Kidney glomerular epithelial cell (primary cell): ENCODE measurements around the gene COX5A.
"Not testable (repeated sequence)": the region's sequence is repeated elsewhere in the genome, so short reads cannot be mapped to it uniquely, and the experiment has no call there.

Source experiments
- DNase-seq: peaks from one replicate; lab custom pipeline; 2025; lab: John Stamatoyannopoulos, UW

The COX5A gene

GRCh38 chr15:74901612-74902063 lies 36.2 kb downstream of the COX5A start:
- peak; percentile 34 for DNase-seq

- no peak for DNase-seq
These were observed 40.6 kb downstream of the COX5A start for GRCh38 chr15:74897300-74897701.

GRCh38 chr15:74896316-74896715 lies 41.6 kb downstream of the COX5A start:
- DNase-seq: no peak

- DNase-seq: no peak
These were observed 42.0 kb downstream of the COX5A start for GRCh38 chr15:74895830-74896229.

- not testable (repeated sequence) for DNase-seq
These were observed 43.5 kb downstream of the COX5A start for GRCh38 chr15:74894383-74894782.

- DNase-seq: no peak
These were observed 44.2 kb downstream of the COX5A start for GRCh38 chr15:74893627-74894026.

GRCh38 chr15:74892931-74893330 lies 44.9 kb downstream of the COX5A start:
- DNase-seq: no peak

GRCh38 chr15:74892313-74892712 lies 45.6 kb downstream of the COX5A start:
- DNase-seq: no peak

- DNase-seq: no peak
These were observed 46.4 kb downstream of the COX5A start for GRCh38 chr15:74891469-74891868.

- no peak for DNase-seq
These were observed 47.3 kb downstream of the COX5A start for GRCh38 chr15:74890665-74890960.

GRCh38 chr15:74889883-74890664 lies 47.8 kb downstream of the COX5A start, which contains the start of gene MPI:
Gene MPI (plus strand): TSS chr15:74890042. CDS start chr15:74890074, 32 bp downstream.
- peak; percentile 70 for DNase-seq

GRCh38 chr15:74889390-74889882 lies 48.4 kb downstream of the COX5A start:
- no peak for DNase-seq

GRCh38 chr15:74888716-74889115 lies 49.2 kb downstream of the COX5A start:
- DNase-seq: no peak

GRCh38 chr15:74887537-74888193 lies 50.2 kb downstream of the COX5A start:
- DNase-seq: not testable (repeated sequence)

- DNase-seq: no peak
These were observed 52.4 kb downstream of the COX5A start for GRCh38 chr15:74885461-74885860.

- no peak for DNase-seq
These were observed 53.2 kb downstream of the COX5A start for GRCh38 chr15:74884428-74885223.

- DNase-seq: no peak
These were observed 55.3 kb downstream of the COX5A start for GRCh38 chr15:74882528-74882927.

- no peak for DNase-seq
These were observed 59.6 kb downstream of the COX5A start for GRCh38 chr15:74878273-74878672.

GRCh38 chr15:74873756-74874424 lies 64.0 kb downstream of the COX5A start:
- DNase-seq: no peak

- peak; percentile 95 for DNase-seq
These were observed 64.7 kb downstream of the COX5A start, which contains the start of gene SCAMP2 for GRCh38 chr15:74873036-74873755. Gene SCAMP2 (minus strand): TSS chr15:74873365. CDS start chr15:74873255, 110 bp downstream.

- no peak for DNase-seq
These were observed 65.2 kb downstream of the COX5A start for GRCh38 chr15:74872702-74873035.
